T-helper 1 cell (primary cell): ENCODE data around the gene TPI1.
"Not testable (repeated sequence)": the region's sequence is repeated elsewhere in the genome, so short reads cannot be mapped to it uniquely, and the experiment has no call there.

Experiments
- DNase-seq, 5 donors: peaks; one replicate each; pipeline ENCODE4 v3.0.0-alpha.2; 2012 to 2020

The TPI1 gene

DNA sequence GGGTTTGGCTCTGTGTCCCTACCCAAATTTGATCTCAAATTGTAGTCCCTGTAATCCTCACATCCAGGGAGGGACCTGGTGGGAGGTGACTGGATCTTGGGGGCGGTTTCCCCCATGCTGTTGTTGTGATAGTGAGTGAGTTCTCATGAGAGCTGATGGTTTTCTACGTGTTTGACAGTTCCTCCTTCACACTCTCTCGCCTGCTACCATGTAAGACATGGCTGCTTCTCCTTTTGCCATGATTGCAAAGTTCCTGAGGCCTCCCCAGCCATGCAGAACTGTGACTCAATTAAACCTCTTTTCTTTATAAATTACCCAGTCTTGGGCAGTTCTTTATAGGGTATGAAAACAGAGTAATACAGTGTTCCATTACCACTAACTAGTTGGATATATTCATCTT lies 27.0 kb downstream of the TPI1 start:
- DNase-seq: no peak

DNA sequence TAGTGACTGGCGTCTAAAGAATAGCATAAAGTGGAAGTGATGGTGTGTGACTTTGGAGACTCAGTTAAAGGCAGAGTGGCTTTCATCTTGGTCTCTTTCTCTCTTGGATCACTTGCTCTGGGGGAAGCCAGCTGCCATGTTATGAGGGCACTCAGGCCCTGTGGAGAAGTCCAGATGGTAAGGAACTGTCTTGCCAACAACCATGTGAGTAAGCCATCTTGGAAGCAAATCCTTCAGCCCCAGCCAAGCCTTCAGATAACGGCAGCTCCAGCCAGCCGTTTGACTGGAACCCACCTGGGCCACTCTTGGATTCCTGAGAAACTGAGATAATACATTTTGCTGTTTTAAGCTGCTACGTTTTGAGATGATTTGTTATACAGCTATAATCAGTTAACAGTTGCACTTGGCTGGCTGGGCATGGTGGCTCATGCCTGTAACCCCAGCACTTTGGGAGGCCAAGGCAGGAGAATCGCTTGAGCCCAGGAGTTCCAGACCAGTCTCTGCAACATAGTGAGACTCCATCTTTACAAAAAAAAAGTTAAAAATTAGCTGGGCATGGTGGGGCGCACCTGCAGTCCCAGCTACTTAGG lies 29.6 kb downstream of the TPI1 start:
- no peak for DNase-seq

DNA sequence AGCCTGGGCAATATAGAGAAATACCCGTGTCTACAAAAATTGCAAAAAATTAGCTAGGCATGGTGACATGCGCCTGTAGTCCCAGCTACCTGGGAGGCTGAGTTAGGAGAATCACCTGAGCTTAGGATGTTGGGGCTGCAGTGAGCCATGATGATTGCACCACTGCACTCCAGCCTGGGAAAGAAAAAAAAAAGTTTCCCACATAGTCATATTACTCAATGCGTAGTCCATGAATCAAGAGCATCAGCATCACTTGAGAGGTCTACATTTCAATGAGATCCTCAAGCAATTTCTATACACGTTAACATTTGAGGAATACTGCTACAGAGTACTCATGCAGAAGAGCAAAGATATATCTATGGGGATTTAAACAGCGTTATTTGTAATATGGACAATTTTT lies 32.1 kb downstream of the TPI1 start:
- DNase-seq: no peak

DNA sequence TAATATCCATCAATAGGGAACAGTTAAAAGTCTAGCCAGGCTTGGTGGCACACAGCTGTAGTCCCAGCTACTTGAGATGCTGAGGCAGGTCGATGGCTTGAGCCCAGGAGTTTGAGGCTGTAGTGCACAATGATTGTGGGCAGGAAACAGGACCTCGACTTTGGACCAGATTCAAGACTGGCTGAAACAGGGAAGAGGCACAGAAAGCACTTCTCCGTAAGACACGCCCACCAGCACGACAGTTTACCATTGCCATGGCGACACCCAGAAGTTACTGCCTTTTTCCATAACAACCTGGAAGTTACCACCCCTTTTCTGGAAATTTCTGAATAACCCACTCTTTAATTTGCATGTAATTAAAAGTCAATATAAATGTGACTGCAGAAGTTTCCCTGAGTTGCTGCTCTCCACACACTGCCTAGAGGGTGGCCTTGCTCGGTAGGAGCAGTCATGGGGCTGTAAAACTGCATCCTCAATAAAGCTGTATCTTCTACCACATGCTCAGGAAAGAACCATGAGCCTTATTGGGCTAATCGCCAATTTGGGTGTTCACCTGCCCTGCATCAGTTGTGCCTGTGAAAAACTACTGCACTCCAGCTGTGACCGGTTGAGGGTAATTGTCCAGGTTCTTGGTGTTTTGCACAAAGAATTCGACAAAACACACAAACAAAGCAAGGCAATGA lies 32.6 kb downstream of the TPI1 start:
- DNase-seq: no peak

DNA sequence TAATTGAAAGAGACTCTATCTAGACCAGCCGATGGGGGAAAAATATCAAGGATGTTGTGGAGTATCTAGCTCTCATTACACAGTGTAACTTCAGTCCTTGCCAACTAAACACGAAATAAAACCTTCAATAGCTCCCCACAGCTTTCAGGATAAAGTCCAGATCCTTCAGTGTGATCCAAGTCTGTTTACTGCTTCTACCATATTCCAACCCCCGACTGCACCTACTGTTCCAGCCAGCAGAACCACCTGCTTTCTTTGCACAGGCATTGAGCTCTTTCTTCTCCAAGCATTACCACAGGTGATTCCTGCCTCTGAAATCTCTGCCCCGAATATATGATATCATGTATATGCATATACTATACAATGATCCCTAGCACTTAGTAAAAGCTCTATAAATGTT lies 35.1 kb downstream of the TPI1 start:
- DNase-seq: no peak

DNA sequence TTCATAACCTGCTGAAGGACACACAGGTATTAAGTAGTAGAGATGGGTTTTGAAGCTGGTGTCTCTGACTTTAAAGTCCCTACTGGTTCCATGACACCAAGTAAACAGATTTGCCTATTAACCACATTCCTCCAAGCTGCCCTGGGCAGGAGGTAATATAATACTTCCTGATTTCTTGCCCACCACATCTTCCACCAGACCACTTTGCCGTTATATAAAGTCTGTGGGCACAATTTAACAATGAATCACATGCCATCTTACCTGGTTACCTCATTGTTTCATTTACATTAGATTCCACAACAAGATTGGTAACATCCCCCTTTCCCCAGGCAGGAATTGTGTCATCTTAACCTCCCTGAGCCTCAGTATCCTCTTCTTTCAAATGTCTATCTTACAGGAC lies 36.4 kb downstream of the TPI1 start:
- DNase-seq: no peak

DNA sequence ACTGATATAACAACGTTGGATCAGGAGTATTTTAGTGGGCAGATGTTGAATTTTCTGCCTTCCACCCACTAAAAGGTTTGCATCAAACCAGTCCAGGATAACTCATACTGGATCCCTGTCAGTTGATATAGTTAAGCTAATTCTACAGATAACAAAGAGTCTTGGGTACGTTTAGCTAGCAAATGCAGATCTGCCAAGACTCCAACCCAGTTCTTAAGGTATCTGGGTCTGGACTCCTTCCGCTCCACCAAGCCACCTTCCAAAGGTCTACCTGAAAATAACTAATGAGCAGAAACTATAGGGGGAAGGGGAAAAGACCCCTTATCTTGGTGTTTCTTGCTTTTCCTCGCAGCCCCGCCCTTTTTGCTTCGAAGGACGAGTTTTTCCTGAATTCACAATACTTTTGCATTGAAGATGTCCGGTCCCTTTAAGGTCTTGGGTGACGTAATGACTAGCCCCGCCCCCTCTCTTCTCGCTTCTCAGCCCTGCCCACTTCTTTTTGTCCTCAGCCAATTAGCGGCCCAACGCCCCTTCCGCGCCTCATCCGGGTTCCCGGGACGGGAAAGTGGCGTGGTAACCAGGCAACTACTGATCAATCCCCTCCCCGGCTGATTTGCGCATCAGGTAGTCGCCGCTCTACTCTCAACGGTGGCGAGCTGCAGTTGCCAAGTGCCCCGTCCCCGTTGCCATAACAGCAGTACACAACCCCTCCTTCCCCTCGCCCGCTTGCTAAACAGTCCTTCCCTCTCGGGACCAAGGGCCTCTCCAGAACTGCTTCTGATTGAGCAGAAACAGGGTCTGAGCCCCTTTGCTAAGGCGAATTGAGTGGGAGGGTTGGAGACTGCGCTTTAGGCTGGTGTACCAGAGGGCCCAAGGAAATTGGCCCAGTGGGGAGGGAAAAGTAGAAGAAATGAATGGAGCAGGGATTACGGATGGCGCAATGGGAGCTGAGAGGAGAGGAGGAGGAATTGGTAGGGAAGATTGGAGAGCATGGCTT lies 37.2 kb downstream of the TPI1 start, which contains the start of gene LRRC23:
Gene LRRC23, plus strand, starts transcription at position 543 of the 997 bp plus-strand sequence. CDS start 812 bp downstream, outside the sequence.
- DNase-seq: peak; percentile 94 to 99 (median 96)

DNA sequence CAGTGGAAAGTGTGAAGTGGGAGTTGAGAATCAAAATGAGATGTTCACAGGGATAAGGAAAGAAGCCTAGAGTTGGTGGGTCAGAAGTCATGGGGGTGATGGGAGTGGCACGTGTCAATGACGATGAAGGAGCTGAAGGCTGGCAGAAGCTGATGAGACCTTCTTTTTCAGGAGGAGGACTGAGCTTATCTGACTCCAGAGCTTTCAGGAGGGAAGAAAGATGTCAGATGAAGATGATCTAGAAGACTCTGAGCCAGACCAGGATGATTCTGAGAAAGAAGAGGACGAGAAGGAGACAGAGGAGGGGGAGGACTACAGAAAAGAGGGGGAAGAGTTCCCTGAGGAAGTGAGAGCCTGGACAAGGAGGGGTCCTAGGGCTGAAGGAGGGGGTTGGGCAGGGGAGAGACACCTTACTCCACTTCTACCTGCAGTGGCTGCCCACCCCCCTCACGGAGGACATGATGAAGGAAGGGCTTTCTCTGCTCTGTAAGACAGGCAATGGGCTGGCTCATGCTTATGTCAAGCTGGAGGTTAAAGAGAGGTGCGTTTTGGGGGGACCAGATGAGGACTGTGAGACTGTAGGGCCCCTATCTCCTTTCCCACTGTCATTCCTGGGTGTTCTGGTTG lies 38.2 kb downstream of the TPI1 start:
- DNase-seq: no peak

DNA sequence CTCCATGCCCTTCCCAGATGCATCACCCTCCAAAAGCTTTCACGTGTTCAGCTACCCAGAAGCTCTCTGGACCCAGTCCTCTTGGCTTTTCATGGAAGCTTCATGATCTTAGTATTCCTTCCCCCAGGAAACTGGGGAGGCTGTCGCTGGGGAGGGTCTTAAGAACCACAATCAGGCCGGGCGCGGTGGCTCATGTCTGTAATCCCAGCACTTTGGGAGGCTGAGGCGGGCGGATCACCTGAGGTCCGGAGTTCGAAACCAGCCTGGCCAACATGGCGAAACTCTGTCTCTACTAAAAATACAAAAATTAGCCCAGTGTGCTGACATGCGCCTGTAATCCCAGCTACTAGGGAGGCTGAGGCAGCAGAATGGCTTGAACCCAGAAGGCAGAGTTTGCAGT lies 40.8 kb downstream of the TPI1 start:
- DNase-seq: not testable (repeated sequence)

DNA sequence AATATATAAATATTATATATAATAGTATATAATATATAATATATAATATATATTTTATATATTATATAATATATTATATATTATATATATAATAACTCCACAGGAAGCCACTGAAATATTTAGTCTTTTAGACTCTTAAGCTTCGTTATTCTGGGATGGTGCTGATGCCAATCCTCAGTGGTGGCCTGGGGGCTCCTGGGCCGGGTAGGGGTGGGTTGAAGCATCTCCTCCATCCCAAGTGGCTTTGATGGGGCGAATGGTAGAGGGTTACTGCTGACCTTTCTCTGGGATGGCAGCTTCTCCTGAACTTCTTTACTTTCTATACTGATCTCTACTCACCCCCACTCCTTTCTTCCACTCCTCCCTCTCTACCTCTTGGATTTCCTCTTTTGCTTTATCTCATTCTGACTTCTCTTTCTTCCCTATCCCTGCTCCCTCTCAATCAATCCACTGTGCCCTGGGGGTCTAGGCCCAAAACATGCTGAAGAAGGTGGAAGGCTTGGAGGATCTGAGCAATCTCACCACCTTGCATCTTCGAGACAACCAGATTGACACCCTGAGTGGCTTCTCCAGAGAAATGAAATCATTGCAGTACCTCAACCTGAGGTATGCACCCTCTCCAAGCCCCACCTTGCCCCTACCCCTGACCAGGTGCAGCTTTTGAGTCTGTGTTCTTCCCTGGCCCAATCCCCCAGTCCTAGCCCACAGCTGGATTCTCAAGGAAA lies 42.3 kb downstream of the TPI1 start:
- no peak for DNase-seq

DNA sequence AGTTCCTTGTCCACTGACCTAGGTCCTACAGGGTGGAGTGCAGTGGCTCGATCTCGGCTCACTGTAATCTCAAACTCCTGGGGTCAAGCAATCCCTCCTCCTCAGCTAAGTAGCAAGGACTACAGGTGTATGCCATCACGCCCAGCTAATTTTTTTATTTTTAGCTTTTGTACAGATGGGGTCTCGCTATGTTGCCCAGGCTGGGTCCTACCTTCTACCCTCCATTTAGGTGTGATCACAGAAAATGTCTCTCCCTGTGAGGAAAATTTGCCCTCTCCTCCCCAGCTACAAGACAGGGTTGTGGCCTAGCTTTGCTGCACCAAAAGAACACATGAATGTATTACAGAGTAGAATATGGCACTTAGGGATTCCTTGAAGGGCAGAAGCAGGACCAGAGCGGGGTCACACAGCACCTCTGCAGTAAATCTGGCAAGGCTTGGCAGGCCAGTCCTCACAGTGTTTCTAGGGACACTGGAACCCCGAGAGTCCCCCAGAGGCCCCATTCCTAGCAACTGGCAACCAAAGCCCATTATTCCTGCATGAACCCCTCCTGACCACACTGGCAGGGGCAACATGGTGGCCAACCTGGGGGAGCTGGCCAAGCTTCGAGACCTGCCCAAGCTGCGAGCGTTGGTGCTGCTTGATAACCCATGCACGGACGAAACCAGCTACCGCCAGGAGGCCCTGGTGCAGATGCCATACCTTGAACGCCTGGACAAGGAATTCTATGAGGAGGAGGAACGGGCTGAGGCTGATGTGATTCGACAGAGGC lies 45.0 kb downstream of the TPI1 start:
- DNase-seq: no peak

DNA sequence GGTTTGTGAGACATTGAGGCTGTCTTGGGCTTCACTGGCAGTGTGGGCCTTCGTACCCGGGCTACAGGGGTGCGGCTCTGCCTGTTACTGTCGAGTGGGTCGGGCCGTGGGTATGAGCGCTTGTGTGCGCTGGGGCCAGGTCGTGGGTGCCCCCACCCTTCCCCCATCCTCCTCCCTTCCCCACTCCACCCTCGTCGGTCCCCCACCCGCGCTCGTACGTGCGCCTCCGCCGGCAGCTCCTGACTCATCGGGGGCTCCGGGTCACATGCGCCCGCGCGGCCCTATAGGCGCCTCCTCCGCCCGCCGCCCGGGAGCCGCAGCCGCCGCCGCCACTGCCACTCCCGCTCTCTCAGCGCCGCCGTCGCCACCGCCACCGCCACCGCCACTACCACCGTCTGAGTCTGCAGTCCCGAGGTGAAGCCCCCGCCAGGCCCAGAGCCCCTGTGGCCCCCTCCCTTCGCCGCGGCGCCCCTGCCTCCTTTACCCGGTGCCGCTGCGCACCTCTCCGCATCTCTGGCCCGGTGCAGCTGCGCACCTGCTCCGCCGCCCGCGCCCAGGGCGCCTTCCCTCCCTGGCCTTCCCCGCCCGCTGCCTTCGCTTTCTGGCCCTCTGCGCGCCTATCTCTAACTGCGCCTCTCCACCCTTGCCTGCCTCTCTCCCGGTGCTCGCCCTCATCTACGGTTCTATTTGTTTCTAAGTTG lies 47.1 kb downstream of the TPI1 start, which contains the start of gene ENO2:
Gene ENO2, plus strand, starts transcription at position 335 of the 701 bp plus-strand sequence. CDS start 1,253 bp downstream, outside the sequence.
- DNase-seq: peak; percentile 70 to 87 (median 78)

DNA sequence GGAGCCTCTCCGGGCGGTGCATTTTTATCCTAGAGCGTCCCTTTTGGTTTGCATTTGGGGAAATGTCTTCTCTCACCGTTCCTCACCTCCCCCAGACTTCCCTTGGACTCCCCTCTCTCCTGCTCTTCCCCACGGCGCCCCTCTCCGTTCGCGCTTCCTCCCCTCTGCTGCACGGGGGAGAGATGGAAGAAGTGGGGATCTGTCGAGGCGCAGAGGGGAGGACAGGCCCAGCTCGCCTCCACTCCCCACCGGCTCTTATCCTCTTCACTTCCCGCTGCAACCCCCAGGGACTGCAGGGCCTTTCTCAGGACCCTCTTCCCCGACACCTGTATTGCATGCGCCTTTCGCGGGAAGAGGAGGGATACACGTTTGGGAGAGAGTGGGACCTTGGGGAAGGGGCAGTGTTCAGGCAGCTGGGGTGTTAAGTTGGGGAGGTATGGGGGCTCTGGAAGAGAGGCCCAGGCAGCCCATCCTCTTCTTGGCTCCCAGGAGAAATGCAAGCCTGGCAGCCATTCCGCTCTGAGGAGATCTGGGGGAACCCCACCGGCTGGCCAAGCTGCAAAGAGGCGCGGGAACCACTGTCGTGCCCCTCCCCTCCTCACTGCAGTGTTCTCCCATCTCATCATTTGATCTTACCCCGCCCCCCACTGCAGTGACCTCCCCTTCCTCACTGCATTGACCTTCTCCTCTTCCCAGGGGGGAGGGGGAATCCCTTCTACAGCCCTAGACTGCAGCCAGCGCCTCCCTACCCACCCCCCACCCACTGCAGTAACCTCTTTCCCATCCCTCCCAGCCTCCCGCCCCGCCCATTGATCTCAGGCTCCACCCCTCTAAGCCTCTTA lies 47.8 kb downstream of the TPI1 start:
- DNase-seq: no peak

DNA sequence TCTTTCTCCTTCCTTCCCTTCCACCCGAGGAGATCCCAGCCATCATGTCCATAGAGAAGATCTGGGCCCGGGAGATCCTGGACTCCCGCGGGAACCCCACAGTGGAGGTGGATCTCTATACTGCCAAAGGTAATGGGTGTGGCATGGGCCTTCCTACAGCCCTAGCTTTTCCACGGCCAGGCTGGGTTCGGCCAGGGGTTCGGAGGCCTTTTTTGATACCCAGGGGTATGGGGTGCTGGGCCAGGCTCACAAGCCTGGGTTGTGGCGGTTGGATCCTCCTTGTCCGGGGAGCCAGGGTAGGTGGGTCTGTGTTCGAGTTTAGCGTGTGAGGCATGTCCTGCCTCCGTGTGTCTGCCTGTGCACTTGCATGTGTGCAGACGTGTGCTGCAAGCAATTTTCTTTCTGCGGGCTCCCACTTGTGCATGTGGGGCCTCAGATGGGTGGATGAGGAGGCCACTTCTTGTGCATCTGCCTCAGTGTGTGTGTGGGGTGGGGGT lies 48.5 kb downstream of the TPI1 start:
- DNase-seq: no peak

DNA sequence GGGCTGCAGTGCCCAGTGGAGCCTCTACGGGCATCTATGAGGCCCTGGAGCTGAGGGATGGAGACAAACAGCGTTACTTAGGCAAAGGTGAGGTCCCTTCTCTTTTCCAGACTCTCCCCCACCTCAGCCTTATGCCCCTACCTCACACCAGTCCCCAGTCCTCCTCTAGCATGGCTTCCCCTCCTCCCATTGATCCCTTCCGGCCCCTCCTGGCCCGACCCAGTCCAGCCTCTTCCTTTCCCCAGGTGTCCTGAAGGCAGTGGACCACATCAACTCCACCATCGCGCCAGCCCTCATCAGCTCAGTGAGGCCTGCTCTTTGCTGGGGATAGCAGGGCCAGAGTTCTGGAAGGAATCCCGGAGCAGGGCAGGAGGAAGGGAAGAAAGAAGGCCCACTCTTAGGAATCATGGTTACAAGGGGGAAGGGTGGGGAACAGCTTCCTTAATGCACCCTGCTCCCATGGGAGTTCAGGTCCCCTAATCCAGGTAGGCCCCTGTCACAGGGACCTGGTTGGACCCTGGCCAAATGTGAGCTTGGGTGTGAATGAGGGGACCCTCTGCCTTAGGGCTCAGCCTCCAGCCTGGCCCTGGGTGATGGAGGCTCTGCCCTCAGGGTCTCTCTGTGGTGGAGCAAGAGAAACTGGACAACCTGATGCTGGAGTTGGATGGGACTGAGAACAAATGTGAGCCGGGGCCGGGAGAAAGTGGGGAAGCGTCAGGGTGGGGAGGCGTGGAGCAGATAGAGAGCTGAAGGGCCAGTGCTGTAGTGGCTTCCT lies 49.3 kb downstream of the TPI1 start:
- DNase-seq: no peak

DNA sequence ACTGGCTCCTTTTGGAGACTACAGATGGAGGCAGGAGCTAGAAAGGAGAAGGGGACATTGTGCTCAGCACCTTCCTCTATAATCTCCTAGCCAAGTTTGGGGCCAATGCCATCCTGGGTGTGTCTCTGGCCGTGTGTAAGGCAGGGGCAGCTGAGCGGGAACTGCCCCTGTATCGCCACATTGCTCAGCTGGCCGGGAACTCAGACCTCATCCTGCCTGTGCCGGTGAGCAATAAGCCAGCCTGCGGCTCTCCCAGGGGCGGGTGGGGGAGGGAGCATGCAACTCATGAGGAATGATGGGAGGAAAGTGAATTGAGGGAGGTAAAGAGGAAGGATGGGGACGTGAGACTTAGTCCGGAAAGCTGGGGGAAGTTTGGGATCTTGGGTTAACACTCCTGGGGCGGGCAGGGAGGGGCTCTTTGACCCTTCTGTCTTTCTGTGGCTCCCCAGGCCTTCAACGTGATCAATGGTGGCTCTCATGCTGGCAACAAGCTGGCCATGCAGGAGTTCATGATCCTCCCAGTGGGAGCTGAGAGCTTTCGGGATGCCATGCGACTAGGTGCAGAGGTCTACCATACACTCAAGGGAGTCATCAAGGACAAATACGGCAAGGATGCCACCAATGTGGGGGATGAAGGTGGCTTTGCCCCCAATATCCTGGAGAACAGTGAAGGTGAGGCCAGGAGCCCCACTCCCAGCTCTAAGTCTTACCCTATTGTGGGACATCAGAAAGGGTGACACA lies 50.3 kb downstream of the TPI1 start:
- DNase-seq: no peak

DNA sequence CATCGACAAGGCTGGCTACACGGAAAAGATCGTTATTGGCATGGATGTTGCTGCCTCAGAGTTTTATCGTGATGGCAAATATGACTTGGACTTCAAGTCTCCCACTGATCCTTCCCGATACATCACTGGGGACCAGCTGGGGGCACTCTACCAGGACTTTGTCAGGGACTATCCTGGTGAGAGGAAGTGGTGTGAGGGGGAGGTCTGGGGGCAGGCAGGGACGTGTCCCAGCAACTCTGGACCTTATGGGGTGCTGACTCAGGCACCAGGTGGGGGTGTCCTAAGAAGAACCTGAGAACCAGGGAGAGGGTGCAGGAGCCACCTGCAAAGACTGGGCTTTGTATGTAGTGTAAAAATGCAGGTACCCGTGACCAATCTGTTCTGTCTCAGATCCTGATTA lies 52.3 kb downstream of the TPI1 start:
- DNase-seq: no peak
